ENCODE results near the gene GTPBP10. TPM values are rescaled to one million over a fixed set of nuclear protein-coding genes. Genes with fewer than 3 reads are reported as not detected.

Gene GTPBP10
- total RNA-seq, 1 donor from 2014 or later: 4.5 TPM

- intact Hi-C loops (cut with DNase I): no loop called here
- DNase-seq (ENCODE audit: low spot score in 2 of 2): no peak
- Histone ChIP-seq H3K27me3 (no peaks in the 10 kb centered on the region), H3K36me3 (no peaks in the 10 kb centered on the region), H3K27ac (no peak overlapping the region), H3K4me1 (no peaks in the 10 kb centered on the region), H3K4me3 (no peak overlapping the region), H3K9me3 (peaks cover 0 to 10% of the 10 kb centered on the region in 2 donors)
- no peak for TF ChIP-seq CTCF (IDR thresholded peaks at IDR 0.05)
Observed at GRCh38 chr7:90396420-90396819, 49.9 kb downstream of the GTPBP10 start.

- Histone ChIP-seq H3K36me3 (peaks cover 0 to 11% of the 10 kb centered on the region in 2 donors), H3K27me3 (no peaks in the 10 kb centered on the region), H3K27ac (no peak overlapping the region), H3K4me3 (no peak overlapping the region), H3K9me3 (peaks cover 0 to 10% of the 10 kb centered on the region in 2 donors), H3K4me1 (no peaks in the 10 kb centered on the region)
- no peak for DNase-seq (ENCODE audit: low spot score in 2 of 2)
- TF ChIP-seq CTCF (IDR thresholded peaks at IDR 0.05): no peak
- intact Hi-C loops (cut with DNase I): loop anchor here (5.0 to 10.0 kb wide), 3 partner anchors 137 to 863 kb away; partner anchors contain the start of genes CDK14 and FZD1
Observed at GRCh38 chr7:90401989-90402388, 55.5 kb downstream of the GTPBP10 start.

GRCh38 chr7:90402785-90403173 lies 56.3 kb downstream of the GTPBP10 start:
- intact Hi-C loops (cut with DNase I): loop anchor here (1.0 to 10.0 kb wide), 4 partner anchors 56 to 862 kb away; partner anchors contain the start of genes CDK14, FZD1 and GTPBP10
- DNase-seq (ENCODE audit: low spot score in 2 of 2): no peak
- peak overlapping the region; percentile 63 to 69 for H3K4me3 ChIP-seq
- peak overlapping the region; percentile 84 to 88 for H3K27ac ChIP-seq
- peaks cover 0 to 13% of the 10 kb centered on the region in 2 donors for H3K36me3 ChIP-seq
- H3K9me3 ChIP-seq: peaks cover 0 to 6% of the 10 kb centered on the region in 2 donors
- no peaks in the 10 kb centered on the region for H3K4me1 ChIP-seq
- TF ChIP-seq CTCF (IDR thresholded peaks at IDR 0.05): no peak
- no peaks in the 10 kb centered on the region for H3K27me3 ChIP-seq

GRCh38 chr7:90403174-90404113 lies 56.9 kb downstream of the GTPBP10 start, which contains the start of gene CLDN12:
Gene CLDN12 (plus strand): TSS chr7:90403461. CDS start chr7:90412677, 9,216 bp downstream.
- Histone ChIP-seq H3K27me3 (no peaks in the 10 kb centered on the region), H3K4me1 (no peaks in the 10 kb centered on the region), H3K36me3 (peaks cover 0 to 19% of the 10 kb centered on the region in 2 donors), H3K27ac (peak within 1 kb of the TSS; percentile 84 to 88), H3K4me3 (peak within 1 kb of the TSS; percentile 63 to 69), H3K9me3 (peaks cover 0 to 3% of the 10 kb centered on the region in 2 donors)
- intact Hi-C loops (cut with DNase I): loop anchor here (1.0 to 10.0 kb wide), 5 partner anchors 57 to 861 kb away; partner anchors contain the start of genes CDK14, FZD1, GTPBP10 and STEAP2
- no peak for TF ChIP-seq CTCF (IDR thresholded peaks at IDR 0.05)
- peak; percentile 61 to 91 for DNase-seq (ENCODE audit: low spot score in 2 of 2)

- Histone ChIP-seq H3K36me3 (peaks cover 6 to 29% of the 10 kb centered on the region in 2 donors), H3K27me3 (no peaks in the 10 kb centered on the region), H3K4me1 (no peaks in the 10 kb centered on the region), H3K9me3 (no peaks in the 10 kb centered on the region), H3K4me3 (no peak overlapping the region), H3K27ac (peak overlapping the region in 1 of 2 donors; percentile 84)
- no peak for TF ChIP-seq CTCF (IDR thresholded peaks at IDR 0.05)
- no peak for DNase-seq (ENCODE audit: low spot score in 2 of 2)
- intact Hi-C loops (cut with DNase I): loop anchor here (2.0 to 10.0 kb wide), 4 partner anchors 140 to 860 kb away; partner anchors contain the start of genes CDK14, FZD1 and STEAP2
Observed at GRCh38 chr7:90404777-90405176, 58.3 kb downstream of the GTPBP10 start.
